HepG2 (cell line): ENCODE data around the gene ABCA8. TPM values are rescaled to one million over a fixed set of nuclear protein-coding genes. Genes with fewer than 3 reads are reported as not detected.

Source experiments
- CC2D1A ChIP-seq: sonication (generic); formaldehyde crosslinking; IDR thresholded peaks from 2 replicates; pipeline ENCODE4 v1.8.1; 2023; ENCODE audit warnings: mild to moderate bottlenecking, missing genetic modification reagents
- CENPT ChIP-seq: sonication (generic); formaldehyde crosslinking; IDR thresholded peaks from 2 replicates; pipeline ENCODE4 v1.8.0; 2022; ENCODE audit warnings: low read depth, mild to moderate bottlenecking, moderate library complexity, missing genetic modification reagents
- DZIP1 ChIP-seq: sonication (generic); formaldehyde crosslinking; IDR thresholded peaks from 2 replicates; pipeline ENCODE4 v1.5.0; 2020; ENCODE audit warnings: mild to moderate bottlenecking, missing genetic modification reagents
- E2F1 ChIP-seq: sonication (generic); formaldehyde crosslinking; IDR thresholded peaks from 2 replicates; pipeline ENCODE4 v1.5.0; 2020; ENCODE audit warnings: missing genetic modification reagents
- FOXP1 ChIP-seq, 2 experiments: fragments of 450-650 bp in 1 of 2; IDR thresholded peaks; 2 replicates each; pipeline ENCODE4 v1.6.1; 2017 to 2018; ENCODE audit warnings: antibody characterized with exemption in 1 of 2
- HNF4G ChIP-seq, 2 experiments: sonication (generic) in 1 of 2; formaldehyde crosslinking in 1 of 2; IDR thresholded peaks; 2 replicates each; pipeline versions ENCODE4 v1.4.0 to v1.6.1; 2011 to 2020; ENCODE audit warnings: borderline replicate concordance in 2 of 2, low read depth in 2 of 2, mild to moderate bottlenecking in 2 of 2, low read length in 1 of 2, missing genetic modification reagents in 1 of 2, moderate library complexity in 1 of 2
- RAD51 ChIP-seq: fragments of 450-650 bp; IDR thresholded peaks from 2 replicates; pipeline ENCODE4 v1.6.1; 2016; ENCODE audit warnings: borderline replicate concordance
- RXRA ChIP-seq: sonication (generic); formaldehyde crosslinking; IDR thresholded peaks from 2 replicates; pipeline ENCODE4 v1.5.1; 2020; ENCODE audit warnings: missing genetic modification reagents
- ZNF280B ChIP-seq: sonication (generic); formaldehyde crosslinking; IDR thresholded peaks from 2 replicates; pipeline ENCODE4 v1.5.0; 2020; ENCODE audit warnings: missing genetic modification reagents, mild to moderate bottlenecking, borderline replicate concordance
- ZNF331 ChIP-seq: sonication (generic); formaldehyde crosslinking; IDR thresholded peaks from 2 replicates; pipeline ENCODE4 v1.4.0; 2020; ENCODE audit warnings: missing genetic modification reagents
- ZSCAN5A ChIP-seq: sonication (generic); formaldehyde crosslinking; IDR thresholded peaks from 2 replicates; pipeline ENCODE4 v1.8.0; 2022; ENCODE audit warnings: mild to moderate bottlenecking, missing genetic modification reagents, borderline replicate concordance
- ZXDC ChIP-seq: sonication (generic); formaldehyde crosslinking; IDR thresholded peaks from 2 replicates; pipeline ENCODE4 v1.5.0; 2020; ENCODE audit warnings: mild to moderate bottlenecking, missing genetic modification reagents
- polyA plus RNA-seq, 8 experiments: library from polyadenylated mRNA; depleted of rRNA in 3 of 8; stranded (reverse) in 7 of 8; unstranded in 1 of 8; fragments of >200 nt; fragmentation: Illumina TruSeq in 4 of 8; extraction: Trizol in 4 of 8; gene quantifications; 2 replicates each; pipeline versions ENCODE4 v1.2.1 to v1.2.3, GENCODE V29; 2011 to 2016; ENCODE audit warnings: low read depth in 4 of 8, missing spikeins in 1 of 8, mixed read lengths in 1 of 8; ENCODE audit not compliant: insufficient read depth in 1 of 8
- total RNA-seq, 5 experiments: library from RNA; depleted of rRNA; stranded (reverse); fragments of >200 nt; fragmentation: Illumina TruSeq; extraction: Trizol; gene quantifications; 2 replicates each; pipeline ENCODE4 v1.2.3, GENCODE V29; 2016; ENCODE audit warnings: low read depth in 1 of 5
- TF ChIP-seq, protein P1 (sequence below): IDR thresholded peaks from 2 replicates; pipeline ENCODE4 v1.6.1; 2016; ENCODE audit warnings: mild to moderate bottlenecking

The ABCA8 gene
- total and polyA plus RNA-seq, 2 of the 13 experiments (the other 11 are each of a cell fraction or from before 2014, with no cell fraction given) = 0.05 to 0.18 TPM

GRCh38 chr17:68908045-68908444, 47.1 kb downstream of the ABCA8 start (continued):
- TF ChIP-seq ZXDC (no peak), RXRA (CRISPR knock-in tag) (no peak), HNF4G (IDR thresholded peaks at IDR 0.05; ENCODE audit: borderline replicate concordance, low read depth, low read length) (peak; percentile 68), HNF4G (CRISPR knock-in tag; IDR thresholded peaks at IDR 0.05; ENCODE audit: borderline replicate concordance, low read depth) (no peak), RAD51 (no peak), ZNF331 (CRISPR knock-in tag) (peak; percentile 71), CC2D1A (no peak), FOXP1 (IDR thresholded peaks at IDR 0.05) (no peak), FOXP1 (CRISPR knock-in tag; IDR thresholded peaks at IDR 0.05) (peak; percentile 53; the same call in 1 of the 2 replicates), ZNF280B (CRISPR knock-in tag) (no peak), CENPT (no peak), DZIP1 (CRISPR knock-in tag) (no peak), ZSCAN5A (CRISPR knock-in tag) (0 out of 2 replicates have a peak, but pooled peaks have one; percentile 44), E2F1 (CRISPR knock-in tag) (no peak)
- TF ChIP-seq, protein P1, sequence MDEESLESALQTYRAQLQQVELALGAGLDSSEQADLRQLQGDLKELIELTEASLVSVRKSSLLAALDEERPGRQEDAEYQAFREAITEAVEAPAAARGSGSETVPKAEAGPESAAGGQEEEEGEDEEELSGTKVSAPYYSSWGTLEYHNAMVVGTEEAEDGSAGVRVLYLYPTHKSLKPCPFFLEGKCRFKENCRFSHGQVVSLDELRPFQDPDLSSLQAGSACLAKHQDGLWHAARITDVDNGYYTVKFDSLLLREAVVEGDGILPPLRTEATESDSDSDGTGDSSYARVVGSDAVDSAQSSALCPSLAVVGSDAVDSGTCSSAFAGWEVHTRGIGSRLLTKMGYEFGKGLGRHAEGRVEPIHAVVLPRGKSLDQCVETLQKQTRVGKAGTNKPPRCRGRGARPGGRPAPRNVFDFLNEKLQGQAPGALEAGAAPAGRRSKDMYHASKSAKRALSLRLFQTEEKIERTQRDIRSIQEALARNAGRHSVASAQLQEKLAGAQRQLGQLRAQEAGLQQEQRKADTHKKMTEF (CRISPR knock-in tag) = peak; percentile 73; the same call in 1 of the 2 replicates
